GM12891 (cell line): ENCODE measurements around the gene COL4A2.

ENCODE experiments used
- POLR2A ChIP-seq: IDR thresholded peaks from 2 replicates; pipeline ENCODE4 v1.6.1; 2011; ENCODE audit warnings: low read depth, low read length, control low read depth
- POLR2AphosphoS5 ChIP-seq: IDR thresholded peaks from 2 replicates; pipeline ENCODE4 v1.6.1; 2011; ENCODE audit warnings: low read depth, low read length, control low read depth
- POU2F2 ChIP-seq: IDR thresholded peaks from 2 replicates; pipeline ENCODE4 v1.6.1; 2011; ENCODE audit warnings: low read depth, mild to moderate bottlenecking, control low read depth, low read length, moderate library complexity
- SPI1 ChIP-seq: IDR thresholded peaks from 2 replicates; pipeline ENCODE4 v1.6.1; 2011; ENCODE audit warnings: low read depth, low read length, control low read depth
- TAF1 ChIP-seq: IDR thresholded peaks from 2 replicates; pipeline ENCODE4 v1.6.1; 2011; ENCODE audit warnings: low read depth, low read length, control low read depth

DNA sequence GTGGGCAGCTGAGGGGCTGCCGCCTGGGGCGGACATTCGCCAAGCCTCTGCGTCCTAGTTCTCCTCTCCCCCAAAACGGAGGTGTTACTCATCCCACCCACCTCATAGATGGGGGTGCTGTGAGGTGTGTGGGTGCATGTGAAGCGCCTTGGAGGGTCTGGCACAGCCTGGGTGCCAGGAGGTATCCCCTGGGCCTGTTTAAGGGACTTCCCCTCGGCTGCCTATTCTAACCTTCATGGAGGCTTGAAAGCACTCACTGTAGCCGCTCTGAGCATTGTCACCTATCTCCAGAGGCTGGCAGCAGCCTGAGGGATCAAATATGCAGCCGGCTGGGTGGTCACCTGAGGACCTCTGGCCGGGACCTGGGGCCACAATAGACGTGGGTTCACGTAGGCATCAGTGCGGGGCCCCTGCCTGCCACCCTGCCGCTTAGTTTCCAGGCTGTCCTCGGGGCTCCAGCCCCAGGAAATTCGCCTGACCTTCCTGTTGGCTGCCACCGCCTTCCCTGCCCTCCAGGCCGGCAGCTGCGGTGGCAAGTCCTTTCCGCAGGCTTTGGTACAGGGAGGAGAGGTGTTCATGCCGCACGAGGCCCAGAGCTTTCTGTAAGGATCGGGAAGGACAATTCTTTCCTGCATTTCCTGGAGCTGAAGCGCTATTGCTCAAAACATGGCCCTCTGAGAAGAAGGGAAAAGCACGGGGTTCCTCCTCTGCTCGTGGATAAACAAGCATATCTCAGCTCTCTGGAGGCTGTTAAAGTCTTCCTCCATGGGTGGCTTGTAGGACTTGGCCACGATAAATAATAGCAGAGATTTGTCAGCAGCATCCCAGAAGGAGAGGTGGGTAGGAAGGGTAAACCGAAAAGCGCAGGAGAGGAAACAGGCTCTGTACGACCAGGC is 4.6 kb downstream of the COL4A2 start:
- no peak for TF ChIP-seq POLR2AphosphoS5
- no peak for TF ChIP-seq TAF1
- no peak for TF ChIP-seq POLR2A
- no peak for TF ChIP-seq POU2F2
- no peak for TF ChIP-seq SPI1
